ENCODE measurements around the gene SERPINF2. TPM values are rescaled to one million over a fixed set of nuclear protein-coding genes. Genes with fewer than 3 reads are reported as not detected.

Gene SERPINF2
- total RNA-seq, 4 donors from 2014 or later: 8.0 to 19.8 (median 9.6) TPM

DNA sequence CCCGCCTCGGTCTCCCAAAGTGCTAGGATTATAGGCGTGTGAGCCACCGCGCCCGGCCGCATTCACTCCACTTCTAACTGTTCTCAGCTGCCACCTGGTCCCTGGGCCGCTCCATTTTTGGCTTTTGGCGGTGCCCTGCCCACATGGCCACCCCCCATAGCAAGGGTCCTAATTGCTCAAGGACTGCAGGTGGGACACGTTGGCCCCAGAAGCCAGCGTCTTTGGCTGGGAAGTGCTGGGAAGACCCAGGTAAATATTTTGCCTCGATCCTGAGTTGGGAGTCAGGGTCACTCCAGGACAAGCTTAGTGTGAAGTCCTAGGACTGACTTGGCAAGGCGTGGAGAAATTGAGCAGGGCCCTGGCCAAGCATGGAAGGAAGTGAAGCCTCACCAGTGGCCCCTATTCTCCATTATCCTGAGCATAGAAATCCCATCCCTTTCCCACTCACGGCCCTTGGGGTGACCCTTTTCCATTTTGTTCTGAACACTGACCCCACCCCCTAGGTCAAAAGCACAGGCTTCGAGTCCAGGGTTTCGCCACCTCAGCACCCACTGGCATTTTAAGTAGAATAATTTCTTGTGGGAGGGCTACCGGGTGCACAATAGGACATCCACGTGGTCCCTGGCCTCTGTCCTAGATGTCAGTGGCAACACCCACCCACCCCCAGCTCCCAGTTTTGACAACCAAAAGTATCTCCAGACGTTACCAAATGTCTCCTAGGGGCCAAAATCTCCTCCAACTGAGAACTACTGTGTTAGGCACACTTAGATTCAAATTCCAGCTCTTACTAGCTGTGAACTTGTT is 24.1 kb upstream of the SERPINF2 start:
- no peak for TF ChIP-seq CTCF (IDR thresholded peaks at IDR 0.05; ENCODE audit: low read depth)

DNA sequence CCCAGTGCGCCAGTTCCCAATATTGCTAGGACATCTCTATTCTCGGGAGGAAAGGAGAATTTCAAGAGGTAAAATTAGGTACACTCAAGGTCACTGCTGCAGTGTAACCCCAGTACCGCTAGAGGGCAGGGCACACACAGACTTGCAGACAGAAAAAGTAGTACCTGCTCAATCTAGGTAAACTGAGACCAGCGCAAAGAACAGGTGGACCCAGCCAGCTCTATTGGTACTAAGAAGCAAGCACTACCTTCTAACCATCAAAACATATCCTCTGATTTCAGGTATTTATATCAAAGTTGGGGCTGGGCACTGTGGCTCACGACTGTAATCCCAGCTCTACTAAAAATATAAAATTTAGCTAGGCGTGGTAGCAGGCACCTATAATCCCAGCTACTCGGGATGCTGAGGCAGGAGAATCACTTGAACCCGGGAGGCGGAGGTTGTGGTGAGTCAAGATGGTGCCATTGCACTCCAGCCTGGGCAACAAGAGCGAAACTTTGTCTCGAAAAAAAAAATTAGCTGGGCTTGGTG is 21.8 kb upstream of the SERPINF2 start:
- TF ChIP-seq CTCF (IDR thresholded peaks at IDR 0.05; ENCODE audit: low read depth): no peak

DNA sequence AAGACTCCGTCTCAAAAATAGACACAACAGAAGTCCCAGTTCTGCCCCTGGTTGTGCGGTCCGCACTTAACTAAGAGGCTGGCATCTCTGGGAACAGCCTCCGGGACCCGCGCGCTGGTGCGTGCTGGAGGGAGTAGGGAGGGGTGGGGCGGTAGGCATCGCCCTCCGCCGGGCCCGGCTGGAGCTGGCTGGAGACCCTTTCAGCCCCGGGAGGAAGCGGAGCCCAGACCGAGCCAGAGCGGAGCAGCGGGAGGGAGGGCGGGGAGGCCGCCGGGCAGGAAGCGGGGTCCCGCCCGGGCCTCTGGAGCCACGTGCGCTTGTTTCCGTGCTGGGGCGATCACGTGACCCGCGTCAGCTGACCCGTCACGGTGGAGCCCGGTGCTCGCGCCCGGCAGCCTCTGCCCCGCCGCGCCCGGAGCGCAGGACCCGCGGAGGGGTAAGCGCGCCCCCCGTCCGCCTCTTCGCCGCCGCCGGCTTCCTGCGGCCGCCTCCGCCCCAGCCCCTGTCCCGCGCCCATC is 18.3 kb upstream of the SERPINF2 start, which contains the start of gene WDR81:
Gene WDR81 (plus strand): TSS at position 354 of the 518 bp plus-strand sequence. CDS start 256 bp downstream, outside the sequence.
- no peak for TF ChIP-seq CTCF (IDR thresholded peaks at IDR 0.05; ENCODE audit: low read depth)

DNA sequence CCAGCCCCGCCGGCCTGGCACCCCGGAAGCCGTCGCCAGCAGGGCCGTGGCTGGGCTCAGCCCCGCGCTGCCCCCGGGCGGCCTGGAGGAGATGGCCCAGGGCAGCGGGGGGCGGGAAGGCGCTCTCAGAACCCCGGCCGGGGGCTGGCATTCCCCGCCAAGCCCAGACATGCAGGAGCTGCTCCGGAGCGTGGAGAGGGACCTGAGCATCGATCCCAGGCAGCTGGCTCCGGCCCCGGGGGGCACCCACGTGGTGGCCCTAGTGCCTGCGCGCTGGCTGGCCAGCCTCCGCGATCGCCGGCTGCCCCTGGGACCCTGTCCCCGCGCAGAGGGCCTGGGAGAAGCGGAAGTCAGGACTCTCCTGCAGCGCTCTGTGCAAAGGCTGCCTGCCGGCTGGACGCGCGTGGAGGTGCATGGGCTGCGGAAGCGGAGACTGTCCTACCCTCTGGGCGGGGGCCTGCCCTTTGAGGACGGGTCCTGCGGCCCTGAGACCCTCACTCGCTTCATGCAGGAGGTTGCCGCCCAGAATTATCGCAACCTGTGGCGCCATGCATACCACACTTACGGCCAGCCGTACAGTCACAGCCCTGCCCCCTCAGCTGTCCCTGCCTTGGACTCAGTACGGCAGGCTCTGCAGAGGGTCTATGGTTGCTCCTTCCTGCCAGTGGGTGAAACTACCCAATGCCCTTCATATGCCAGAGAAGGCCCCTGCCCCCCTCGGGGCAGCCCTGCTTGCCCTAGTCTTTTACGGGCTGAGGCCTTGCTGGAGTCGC is 17.6 kb upstream of the SERPINF2 start:
- no peak for TF ChIP-seq CTCF (IDR thresholded peaks at IDR 0.05; ENCODE audit: low read depth)

- TF ChIP-seq CTCF (IDR thresholded peaks at IDR 0.05; ENCODE audit: low read depth): no peak
These were observed 16.8 kb upstream of the SERPINF2 start for GRCh38 chr17:1725642-1726511.

- no peak for TF ChIP-seq CTCF (IDR thresholded peaks at IDR 0.05; ENCODE audit: low read depth)
These were observed 15.9 kb upstream of the SERPINF2 start for GRCh38 chr17:1726626-1727257.
